ENCODE measurements around the gene KRT26.

KRT26 gene

GRCh38 chr17:40810494-40810893 lies 38.5 kb upstream of the KRT26 start:
- DNase-seq, result no peak
- Histone ChIP-seq H2BK120ac (ENCODE audit: low read depth, low read length) (no peak overlapping the region), H3K4me1 (ENCODE audit: control insufficient read depth, insufficient read depth, low read depth, low read length) (no peaks in the 10 kb centered on the region), H3K4me2 (ENCODE audit: low read length, poor library complexity, severe bottlenecking) (peak overlapping the region; percentile 15), H2BK12ac (ENCODE audit: low read length in 2 of 2) (no peak overlapping the region), H3K4me3 (ENCODE audit: insufficient read depth in 1 of 2, low read depth in 1 of 2, low read length in 2 of 2) (no peak overlapping the region), H3K27ac (ENCODE audit: low read length, poor library complexity, severe bottlenecking) (peak overlapping the region; percentile 52), H2AFZ (ENCODE audit: low read depth, low read length) (no peak overlapping the region), H3K9me3 (ENCODE audit: control insufficient read depth, low read length) (no peaks in the 10 kb centered on the region), H2AK5ac (ENCODE audit: low read length, severe bottlenecking) (no peak overlapping the region), H3K18ac (ENCODE audit: low read depth in 1 of 2, low read length in 2 of 2) (no peak overlapping the region), H4K8ac (ENCODE audit: low read length) (no peak overlapping the region), H2BK5ac (ENCODE audit: low read depth, low read length, poor library complexity, severe bottlenecking) (no peak overlapping the region), H3K27me3 (ENCODE audit: control insufficient read depth in 1 of 2, insufficient read depth in 1 of 2, low read length in 2 of 2) (peaks cover 0 to 35% of the 10 kb centered on the region in 2 experiments), H3K79me1 (replicated peaks; ENCODE audit: low read length, poor library complexity, severe bottlenecking) (no peaks in the 10 kb centered on the region), H3K36me3 (ENCODE audit: control insufficient read depth in 1 of 2, insufficient read depth in 2 of 2, low read depth in 1 of 2, low read length in 2 of 2) (no peaks in the 10 kb centered on the region), H3K23ac (ENCODE audit: low read length in 2 of 2) (no peak overlapping the region), H4K91ac (ENCODE audit: low read length) (no peak overlapping the region), H2BK15ac (ENCODE audit: low read depth, poor library complexity, severe bottlenecking) (no peak overlapping the region), H3K4ac (ENCODE audit: low read depth in 1 of 2, low read length in 2 of 2) (no peak overlapping the region), H3K9ac (ENCODE audit: low read length) (no peak overlapping the region), H3K14ac (ENCODE audit: low read length in 2 of 2) (no peak overlapping the region)
- WGBS, result 94% methylated on average over 4 of the region's 6 CpGs

- Histone ChIP-seq H2BK120ac (ENCODE audit: low read depth, low read length) (no peak overlapping the region), H3K27me3 (ENCODE audit: control insufficient read depth in 1 of 2, insufficient read depth in 1 of 2, low read length in 2 of 2) (peaks cover 0 to 41% of the 10 kb centered on the region in 2 experiments), H3K9ac (ENCODE audit: low read length) (no peak overlapping the region), H3K4me3 (ENCODE audit: insufficient read depth in 1 of 2, low read depth in 1 of 2, low read length in 2 of 2) (no peak overlapping the region), H4K8ac (ENCODE audit: low read length) (no peak overlapping the region), H3K14ac (ENCODE audit: low read length in 2 of 2) (no peak overlapping the region), H3K23ac (ENCODE audit: low read length in 2 of 2) (no peak overlapping the region), H2BK15ac (ENCODE audit: low read depth, poor library complexity, severe bottlenecking) (no peak overlapping the region), H3K36me3 (ENCODE audit: control insufficient read depth in 1 of 2, insufficient read depth in 2 of 2, low read depth in 1 of 2, low read length in 2 of 2) (no peaks in the 10 kb centered on the region), H3K79me1 (replicated peaks; ENCODE audit: low read length, poor library complexity, severe bottlenecking) (no peaks in the 10 kb centered on the region), H3K18ac (ENCODE audit: low read depth in 1 of 2, low read length in 2 of 2) (no peak overlapping the region), H3K9me3 (ENCODE audit: control insufficient read depth, low read length) (no peaks in the 10 kb centered on the region), H4K91ac (ENCODE audit: low read length) (no peak overlapping the region), H3K4me2 (ENCODE audit: low read length, poor library complexity, severe bottlenecking) (peak overlapping the region; percentile 15), H2BK5ac (ENCODE audit: low read depth, low read length, poor library complexity, severe bottlenecking) (no peak overlapping the region), H2AFZ (ENCODE audit: low read depth, low read length) (no peak overlapping the region), H2BK12ac (ENCODE audit: low read length in 2 of 2) (no peak overlapping the region), H3K4me1 (ENCODE audit: control insufficient read depth, insufficient read depth, low read depth, low read length) (no peaks in the 10 kb centered on the region), H3K27ac (ENCODE audit: low read length, poor library complexity, severe bottlenecking) (peak overlapping the region; percentile 52), H3K4ac (ENCODE audit: low read depth in 1 of 2, low read length in 2 of 2) (no peak overlapping the region), H2AK5ac (ENCODE audit: low read length, severe bottlenecking) (peak overlapping the region; percentile 64)
- no CpG with 5 or more reads among the region's 2 CpGs for WGBS
- no peak for DNase-seq
These were observed 37.9 kb upstream of the KRT26 start for GRCh38 chr17:40809721-40810421.

- no peak overlapping the region for H2BK12ac ChIP-seq (ENCODE audit: low read length in 2 of 2)
- H2AK5ac ChIP-seq (ENCODE audit: low read length, severe bottlenecking), result no peak overlapping the region
- no peak overlapping the region for H3K18ac ChIP-seq (ENCODE audit: low read depth in 1 of 2, low read length in 2 of 2)
- no peak overlapping the region for H2BK15ac ChIP-seq (ENCODE audit: low read depth, poor library complexity, severe bottlenecking)
- no peak overlapping the region for H4K8ac ChIP-seq (ENCODE audit: low read length)
- no peaks in the 10 kb centered on the region for H3K4me1 ChIP-seq (ENCODE audit: control insufficient read depth, insufficient read depth, low read depth, low read length)
- H3K36me3 ChIP-seq (ENCODE audit: control insufficient read depth in 1 of 2, insufficient read depth in 2 of 2, low read depth in 1 of 2, low read length in 2 of 2), result no peaks in the 10 kb centered on the region
- no peak overlapping the region for H3K4me2 ChIP-seq (ENCODE audit: low read length, poor library complexity, severe bottlenecking)
- H3K23ac ChIP-seq (ENCODE audit: low read length in 2 of 2), result no peak overlapping the region
- no peak overlapping the region for H3K27ac ChIP-seq (ENCODE audit: low read length, poor library complexity, severe bottlenecking)
- 62% methylated on average over 2 of the region's 3 CpGs for WGBS
- no peak overlapping the region for H2BK5ac ChIP-seq (ENCODE audit: low read depth, low read length, poor library complexity, severe bottlenecking)
- H3K27me3 ChIP-seq (ENCODE audit: control insufficient read depth in 1 of 2, insufficient read depth in 1 of 2, low read length in 2 of 2), result peaks cover 0 to 50% of the 10 kb centered on the region in 2 experiments
- no peak overlapping the region for H3K14ac ChIP-seq (ENCODE audit: low read length in 2 of 2)
- no peak overlapping the region for H3K4me3 ChIP-seq (ENCODE audit: insufficient read depth in 1 of 2, low read depth in 1 of 2, low read length in 2 of 2)
- no peak overlapping the region for H3K9ac ChIP-seq (ENCODE audit: low read length)
- H3K4ac ChIP-seq (ENCODE audit: low read depth in 1 of 2, low read length in 2 of 2), result no peak overlapping the region
- no peak overlapping the region for H4K91ac ChIP-seq (ENCODE audit: low read length)
- no peaks in the 10 kb centered on the region for H3K79me1 ChIP-seq (replicated peaks; ENCODE audit: low read length, poor library complexity, severe bottlenecking)
- DNase-seq, result no peak
- no peaks in the 10 kb centered on the region for H3K9me3 ChIP-seq (ENCODE audit: control insufficient read depth, low read length)
- no peak overlapping the region for H2AFZ ChIP-seq (ENCODE audit: low read depth, low read length)
- no peak overlapping the region for H2BK120ac ChIP-seq (ENCODE audit: low read depth, low read length)
These were observed 34.1 kb upstream of the KRT26 start for GRCh38 chr17:40806131-40806530.

- peaks cover 0 to 54% of the 10 kb centered on the region in 2 experiments for H3K27me3 ChIP-seq (ENCODE audit: control insufficient read depth in 1 of 2, insufficient read depth in 1 of 2, low read length in 2 of 2)
- H4K8ac ChIP-seq (ENCODE audit: low read length), result no peak overlapping the region
- H3K9ac ChIP-seq (ENCODE audit: low read length), result no peak overlapping the region
- H2BK12ac ChIP-seq (ENCODE audit: low read length in 2 of 2), result no peak overlapping the region
- no peaks in the 10 kb centered on the region for H3K9me3 ChIP-seq (ENCODE audit: control insufficient read depth, low read length)
- H3K79me1 ChIP-seq (replicated peaks; ENCODE audit: low read length, poor library complexity, severe bottlenecking), result no peaks in the 10 kb centered on the region
- no peak overlapping the region for H2AFZ ChIP-seq (ENCODE audit: low read depth, low read length)
- no peak overlapping the region for H2BK5ac ChIP-seq (ENCODE audit: low read depth, low read length, poor library complexity, severe bottlenecking)
- H3K4me2 ChIP-seq (ENCODE audit: low read length, poor library complexity, severe bottlenecking), result no peak overlapping the region
- no peak overlapping the region for H2AK5ac ChIP-seq (ENCODE audit: low read length, severe bottlenecking)
- no peaks in the 10 kb centered on the region for H3K4me1 ChIP-seq (ENCODE audit: control insufficient read depth, insufficient read depth, low read depth, low read length)
- H3K18ac ChIP-seq (ENCODE audit: low read depth in 1 of 2, low read length in 2 of 2), result no peak overlapping the region
- DNase-seq, result peak; percentile 68
- H4K91ac ChIP-seq (ENCODE audit: low read length), result no peak overlapping the region
- H3K36me3 ChIP-seq (ENCODE audit: control insufficient read depth in 1 of 2, insufficient read depth in 2 of 2, low read depth in 1 of 2, low read length in 2 of 2), result no peaks in the 10 kb centered on the region
- WGBS, result 10% methylated on average over 12 of the region's 13 CpGs
- no peak overlapping the region for H2BK120ac ChIP-seq (ENCODE audit: low read depth, low read length)
- no peak overlapping the region for H3K14ac ChIP-seq (ENCODE audit: low read length in 2 of 2)
- H3K4ac ChIP-seq (ENCODE audit: low read depth in 1 of 2, low read length in 2 of 2), result no peak overlapping the region
- H3K4me3 ChIP-seq (ENCODE audit: insufficient read depth in 1 of 2, low read depth in 1 of 2, low read length in 2 of 2), result no peak overlapping the region
- H3K23ac ChIP-seq (ENCODE audit: low read length in 2 of 2), result no peak overlapping the region
- H3K27ac ChIP-seq (ENCODE audit: low read length, poor library complexity, severe bottlenecking), result no peak overlapping the region
- no peak overlapping the region for H2BK15ac ChIP-seq (ENCODE audit: low read depth, poor library complexity, severe bottlenecking)
These were observed 31.6 kb upstream of the KRT26 start for GRCh38 chr17:40803617-40804082.
